ENCODE results near the gene UFD1. TPM values are rescaled to one million over a fixed set of nuclear protein-coding genes. Genes with fewer than 3 reads are reported as not detected.

UFD1 gene
- total and polyA plus RNA-seq, 2 of the 13 experiments (the other 11 are each of a cell fraction or from before 2014, with no cell fraction given) = 47.9 to 51.1 TPM

DNA sequence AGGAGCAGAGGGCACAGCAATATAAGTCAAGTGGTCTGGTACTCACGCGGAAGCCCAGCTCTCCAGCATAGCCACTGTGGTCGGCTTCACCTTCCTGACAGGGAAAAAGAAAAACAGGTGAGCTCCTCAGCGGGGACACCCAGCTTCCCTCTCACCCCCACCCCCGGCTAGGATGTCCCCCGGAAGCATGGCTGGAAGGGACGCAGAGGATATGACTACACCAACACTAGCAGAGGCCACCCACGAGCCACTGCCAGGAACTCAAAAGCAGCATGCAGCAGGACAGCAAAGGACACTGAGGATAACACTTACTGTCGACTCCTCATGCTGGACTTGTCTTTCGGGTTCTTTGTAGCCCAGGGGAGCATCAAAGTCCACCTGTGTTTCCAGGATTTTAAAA, 22.5 kb downstream of the UFD1 start:
- CTCF ChIA-PET (ENCODE audit: low intra/inter-chr PET ratio, low total read pairs) = no interaction called here
- Histone ChIP-seq H2AFZ (ENCODE audit: low read length) (no peak overlapping the region), H3K9ac (ENCODE audit: insufficient read depth, low read depth, low read length) (no peak overlapping the region), H3K36me3 (replicated peaks in 1 of 2; ENCODE audit: control insufficient read depth in 1 of 2, insufficient read depth in 2 of 2, low read length in 2 of 2) (peaks cover 21 to 63% of the 10 kb centered on the region in 2 experiments; a peak in 4 of 5 replicates), H3K9me3 (ENCODE audit: low read length) (no peaks in the 10 kb centered on the region), H3K79me2 (ENCODE audit: insufficient read depth, low read length) (no peaks in the 10 kb centered on the region), H3K4me2 (ENCODE audit: low read depth, low read length) (no peak overlapping the region), H3K27ac (ENCODE audit: extremely low read length, insufficient read depth, low read length) (no peak overlapping the region), H3K4me3 (replicated peaks in 1 of 3; ENCODE audit: insufficient read depth in 1 of 3, low read depth in 2 of 3, low read length in 3 of 3) (no peak overlapping the region), H3K4me1 (ENCODE audit: insufficient read depth, low read length) (no peaks in the 10 kb centered on the region), H4K20me1 (ENCODE audit: insufficient read depth, low read length) (no peaks in the 10 kb centered on the region), H3K27me3 (ENCODE audit: control insufficient read depth in 1 of 2, insufficient read depth in 2 of 2, low read length in 2 of 2) (no peaks in the 10 kb centered on the region)
- ATAC-seq = no peak
- TF ChIP-seq MXD4 (CRISPR knock-in tag; IDR thresholded peaks at IDR 0.05) (no peak), SP5 (CRISPR knock-in tag; IDR thresholded peaks at IDR 0.05; ENCODE audit: borderline replicate concordance, low read depth) (no peak), GTF3A (CRISPR knock-in tag; conservative IDR thresholded peaks at IDR 0.05) (no peak), ESRRA (CRISPR knock-in tag; IDR thresholded peaks at IDR 0.05; ENCODE audit: low read depth) (no peak), ZNF672 (CRISPR knock-in tag; IDR thresholded peaks at IDR 0.05) (no peak), ZNF562 (CRISPR knock-in tag; IDR thresholded peaks at IDR 0.05; ENCODE audit: borderline replicate concordance) (no peak), ZSCAN29 (CRISPR knock-in tag; conservative IDR thresholded peaks at IDR 0.05) (no peak), ZSCAN9 (CRISPR knock-in tag; IDR thresholded peaks at IDR 0.05; ENCODE audit: borderline replicate concordance) (no peak), NAIF1 (CRISPR knock-in tag; IDR thresholded peaks at IDR 0.05; ENCODE audit: borderline replicate concordance) (no peak), HOXA9 (CRISPR knock-in tag; IDR thresholded peaks at IDR 0.05; ENCODE audit: borderline replicate concordance) (no peak), ZNF333 (CRISPR knock-in tag; IDR thresholded peaks at IDR 0.05; ENCODE audit: borderline replicate concordance) (no peak), KLF15 (CRISPR knock-in tag; IDR thresholded peaks at IDR 0.05; ENCODE audit: borderline replicate concordance) (no peak), ZBTB21 (CRISPR knock-in tag; IDR thresholded peaks at IDR 0.05) (no peak), SYNCRIP (IDR thresholded peaks at IDR 0.05; ENCODE audit: insufficient read depth, low read depth, low read length) (no peak)
- TF ChIP-seq, protein P1, sequence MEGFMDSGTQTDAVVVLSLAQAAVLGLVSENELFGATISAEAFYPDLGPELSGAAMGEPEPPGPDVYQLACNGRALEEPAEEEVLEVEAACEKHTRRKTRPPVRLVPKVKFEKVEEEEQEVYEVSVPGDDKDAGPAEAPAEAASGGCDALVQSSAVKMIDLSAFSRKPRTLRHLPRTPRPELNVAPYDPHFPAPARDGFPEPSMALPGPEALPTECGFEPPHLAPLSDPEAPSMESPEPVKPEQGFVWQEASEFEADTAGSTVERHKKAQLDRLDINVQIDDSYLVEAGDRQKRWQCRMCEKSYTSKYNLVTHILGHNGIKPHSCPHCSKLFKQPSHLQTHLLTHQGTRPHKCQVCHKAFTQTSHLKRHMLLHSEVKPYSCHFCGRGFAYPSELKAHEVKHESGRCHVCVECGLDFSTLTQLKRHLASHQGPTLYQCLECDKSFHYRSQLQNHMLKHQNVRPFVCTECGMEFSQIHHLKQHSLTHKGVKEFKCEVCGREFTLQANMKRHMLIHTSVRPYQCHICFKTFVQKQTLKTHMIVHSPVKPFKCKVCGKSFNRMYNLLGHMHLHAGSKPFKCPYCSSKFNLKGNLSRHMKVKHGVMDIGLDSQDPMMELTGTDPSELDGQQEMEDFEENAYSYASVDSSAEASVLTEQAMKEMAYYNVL (CRISPR knock-in tag; IDR thresholded peaks at IDR 0.05; ENCODE audit: borderline replicate concordance) = no peak
- TF ChIP-seq, protein P2, sequence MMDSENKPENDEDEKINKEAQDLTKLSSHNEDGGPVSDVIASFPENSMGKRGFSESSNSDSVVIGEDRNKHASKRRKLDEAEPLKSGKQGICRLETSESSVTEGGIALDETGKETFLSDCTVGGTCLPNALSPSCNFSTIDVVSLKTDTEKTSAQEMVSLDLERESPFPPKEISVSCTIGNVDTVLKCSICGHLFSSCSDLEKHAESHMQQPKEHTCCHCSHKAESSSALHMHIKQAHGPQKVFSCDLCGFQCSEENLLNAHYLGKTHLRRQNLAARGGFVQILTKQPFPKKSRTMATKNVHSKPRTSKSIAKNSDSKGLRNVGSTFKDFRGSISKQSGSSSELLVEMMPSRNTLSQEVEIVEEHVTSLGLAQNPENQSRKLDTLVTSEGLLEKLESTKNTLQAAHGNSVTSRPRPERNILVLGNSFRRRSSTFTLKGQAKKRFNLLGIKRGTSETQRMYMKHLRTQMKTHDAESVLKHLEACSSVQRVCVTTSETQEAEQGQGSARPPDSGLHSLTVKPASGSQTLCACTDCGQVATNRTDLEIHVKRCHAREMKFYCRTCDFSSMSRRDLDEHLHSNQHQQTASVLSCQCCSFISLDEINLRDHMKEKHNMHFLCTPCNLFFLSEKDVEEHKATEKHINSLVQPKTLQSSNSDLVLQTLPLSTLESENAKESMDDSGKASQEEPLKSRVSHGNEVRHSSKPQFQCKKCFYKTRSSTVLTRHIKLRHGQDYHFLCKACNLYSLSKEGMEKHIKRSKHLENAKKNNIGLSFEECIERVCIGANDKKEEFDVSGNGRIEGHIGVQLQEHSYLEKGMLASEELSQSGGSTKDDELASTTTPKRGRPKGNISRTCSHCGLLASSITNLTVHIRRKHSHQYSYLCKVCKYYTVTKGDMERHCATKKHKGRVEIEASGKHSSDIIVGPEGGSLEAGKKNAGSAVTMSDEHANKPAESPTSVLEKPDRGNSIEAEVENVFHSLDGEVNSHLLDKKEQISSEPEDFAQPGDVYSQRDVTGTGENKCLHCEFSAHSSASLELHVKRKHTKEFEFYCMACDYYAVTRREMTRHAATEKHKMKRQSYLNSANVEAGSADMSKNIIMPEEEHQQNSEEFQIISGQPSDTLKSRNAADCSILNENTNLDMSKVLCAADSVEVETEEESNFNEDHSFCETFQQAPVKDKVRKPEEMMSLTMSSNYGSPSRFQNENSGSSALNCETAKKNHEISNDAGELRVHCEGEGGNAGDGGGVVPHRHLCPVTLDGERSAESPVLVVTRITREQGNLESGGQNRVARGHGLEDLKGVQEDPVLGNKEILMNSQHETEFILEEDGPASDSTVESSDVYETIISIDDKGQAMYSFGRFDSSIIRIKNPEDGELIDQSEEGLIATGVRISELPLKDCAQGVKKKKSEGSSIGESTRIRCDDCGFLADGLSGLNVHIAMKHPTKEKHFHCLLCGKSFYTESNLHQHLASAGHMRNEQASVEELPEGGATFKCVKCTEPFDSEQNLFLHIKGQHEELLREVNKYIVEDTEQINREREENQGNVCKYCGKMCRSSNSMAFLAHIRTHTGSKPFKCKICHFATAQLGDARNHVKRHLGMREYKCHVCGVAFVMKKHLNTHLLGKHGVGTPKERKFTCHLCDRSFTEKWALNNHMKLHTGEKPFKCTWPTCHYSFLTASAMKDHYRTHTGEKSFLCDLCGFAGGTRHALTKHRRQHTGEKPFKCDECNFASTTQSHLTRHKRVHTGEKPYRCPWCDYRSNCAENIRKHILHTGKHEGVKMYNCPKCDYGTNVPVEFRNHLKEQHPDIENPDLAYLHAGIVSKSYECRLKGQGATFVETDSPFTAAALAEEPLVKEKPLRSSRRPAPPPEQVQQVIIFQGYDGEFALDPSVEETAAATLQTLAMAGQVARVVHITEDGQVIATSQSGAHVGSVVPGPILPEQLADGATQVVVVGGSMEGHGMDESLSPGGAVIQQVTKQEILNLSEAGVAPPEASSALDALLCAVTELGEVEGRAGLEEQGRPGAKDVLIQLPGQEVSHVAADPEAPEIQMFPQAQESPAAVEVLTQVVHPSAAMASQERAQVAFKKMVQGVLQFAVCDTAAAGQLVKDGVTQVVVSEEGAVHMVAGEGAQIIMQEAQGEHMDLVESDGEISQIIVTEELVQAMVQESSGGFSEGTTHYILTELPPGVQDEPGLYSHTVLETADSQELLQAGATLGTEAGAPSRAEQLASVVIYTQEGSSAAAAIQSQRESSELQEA (CRISPR knock-in tag; IDR thresholded peaks at IDR 0.05; ENCODE audit: not compliant biosample characterization) = no peak
- in situ Hi-C loops (cut with HindIII; ENCODE audit: extremely low pct_ligation_motif_present, low pct_unique_long_range_greater_than_20kb) (no loop called here), intact Hi-C loops (cut with micrococcal nuclease; ENCODE audit: unreplicated experiment) (no loop called here)
- POLR2A ChIA-PET = no interaction called here
- no peak for DNase-seq (ENCODE audit: low spot score)
- 95% methylated on average over 7 of the region's 10 CpGs for WGBS (ENCODE audit: low lambda C conversion rate)
- BruUV-seq (replicated peaks) = no TSS peak
- no peak for FAIRE-seq

Data from HepG2 (cell line).